AG09309 (cell line): Measurements from ENCODE around the gene SLC29A3.

Experiments
- DNase-seq: peaks from one replicate; pipeline ENCODE4 v3.0.0-alpha.2; 2010; ENCODE audit warnings: low read depth
- H3K4me3 ChIP-seq: 2 replicates; pipeline ENCODE4 v1.5.1; 2011; ENCODE audit warnings: mild to moderate bottlenecking, low read depth, low read length, moderate library complexity; ENCODE audit not compliant: control insufficient read depth
- TF ChIP-seq, protein P1 (sequence below): IDR thresholded peaks from 2 replicates; pipeline ENCODE4 v1.5.1; 2011; ENCODE audit warnings: mild to moderate bottlenecking, low read depth, low read length, inconsistent platforms; ENCODE audit not compliant: insufficient read depth, control insufficient read depth; ENCODE audit errors: missing control alignments

The SLC29A3 gene

DNA sequence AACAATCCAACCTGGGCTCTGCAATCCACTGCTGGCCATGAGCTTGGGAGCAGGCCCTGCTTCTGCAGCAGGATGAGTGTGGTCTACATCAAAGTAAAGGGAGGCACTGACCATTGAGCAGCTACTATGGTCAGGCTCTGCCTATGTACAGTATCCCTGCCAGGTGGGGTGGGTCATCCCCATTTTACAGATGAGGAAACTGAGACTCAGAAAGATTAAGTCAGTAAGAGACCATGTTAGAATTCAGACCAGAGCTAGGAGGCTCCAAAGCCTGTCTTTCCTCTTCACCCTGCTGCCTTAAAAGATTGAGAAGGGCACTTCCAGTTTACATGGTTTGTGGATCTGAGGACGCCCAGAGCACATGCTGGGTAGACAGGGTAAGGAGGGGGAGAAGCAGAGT is 50.5 kb downstream of the SLC29A3 start:
- TF ChIP-seq, protein P1, sequence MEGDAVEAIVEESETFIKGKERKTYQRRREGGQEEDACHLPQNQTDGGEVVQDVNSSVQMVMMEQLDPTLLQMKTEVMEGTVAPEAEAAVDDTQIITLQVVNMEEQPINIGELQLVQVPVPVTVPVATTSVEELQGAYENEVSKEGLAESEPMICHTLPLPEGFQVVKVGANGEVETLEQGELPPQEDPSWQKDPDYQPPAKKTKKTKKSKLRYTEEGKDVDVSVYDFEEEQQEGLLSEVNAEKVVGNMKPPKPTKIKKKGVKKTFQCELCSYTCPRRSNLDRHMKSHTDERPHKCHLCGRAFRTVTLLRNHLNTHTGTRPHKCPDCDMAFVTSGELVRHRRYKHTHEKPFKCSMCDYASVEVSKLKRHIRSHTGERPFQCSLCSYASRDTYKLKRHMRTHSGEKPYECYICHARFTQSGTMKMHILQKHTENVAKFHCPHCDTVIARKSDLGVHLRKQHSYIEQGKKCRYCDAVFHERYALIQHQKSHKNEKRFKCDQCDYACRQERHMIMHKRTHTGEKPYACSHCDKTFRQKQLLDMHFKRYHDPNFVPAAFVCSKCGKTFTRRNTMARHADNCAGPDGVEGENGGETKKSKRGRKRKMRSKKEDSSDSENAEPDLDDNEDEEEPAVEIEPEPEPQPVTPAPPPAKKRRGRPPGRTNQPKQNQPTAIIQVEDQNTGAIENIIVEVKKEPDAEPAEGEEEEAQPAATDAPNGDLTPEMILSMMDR = no peak
- H3K4me3 ChIP-seq = no peak overlapping the region
- no peak for DNase-seq

DNA sequence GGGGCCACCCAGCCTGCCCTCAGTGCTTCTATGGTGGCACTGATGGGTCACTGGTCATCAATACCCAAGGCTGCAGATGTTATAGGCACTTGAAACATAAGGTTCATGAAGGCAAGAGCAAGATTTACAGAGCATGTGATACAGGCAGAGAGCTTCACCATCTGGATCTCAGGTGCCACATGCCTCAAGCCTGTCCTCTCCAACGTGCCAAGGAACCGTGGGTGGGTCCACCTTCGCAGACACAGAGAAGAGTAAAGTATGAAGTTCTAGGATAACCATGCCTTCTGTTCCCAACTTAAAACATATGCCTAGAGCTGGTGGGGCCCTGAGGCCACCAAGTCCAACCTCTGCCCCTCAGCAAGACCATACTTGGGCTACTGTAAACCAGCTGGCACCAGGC is 51.0 kb downstream of the SLC29A3 start:
- no peak for DNase-seq
- TF ChIP-seq, protein P1 = no peak
- no peak overlapping the region for H3K4me3 ChIP-seq

DNA sequence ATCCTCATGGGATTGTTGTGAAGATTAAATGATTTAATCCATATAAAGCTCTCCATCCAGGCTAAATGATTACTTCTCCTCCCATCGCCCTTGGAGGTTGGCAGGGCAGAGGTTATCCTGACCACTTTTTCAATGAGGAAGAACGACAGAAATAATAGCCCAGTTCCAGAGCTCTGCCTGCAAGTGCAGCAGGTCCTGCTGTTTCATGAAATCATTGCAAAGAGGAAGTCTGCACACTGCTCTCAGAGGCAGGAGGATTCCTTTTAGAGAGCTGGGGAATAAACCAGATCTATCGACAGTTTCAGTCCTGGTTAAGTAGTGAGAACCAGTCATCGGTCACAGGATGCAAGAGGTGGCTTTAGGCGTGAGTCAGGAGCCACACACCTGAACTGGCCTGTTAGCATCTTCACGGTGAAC is 52.7 kb downstream of the SLC29A3 start:
- TF ChIP-seq, protein P1 = no peak
- H3K4me3 ChIP-seq = no peak overlapping the region
- no peak for DNase-seq

DNA sequence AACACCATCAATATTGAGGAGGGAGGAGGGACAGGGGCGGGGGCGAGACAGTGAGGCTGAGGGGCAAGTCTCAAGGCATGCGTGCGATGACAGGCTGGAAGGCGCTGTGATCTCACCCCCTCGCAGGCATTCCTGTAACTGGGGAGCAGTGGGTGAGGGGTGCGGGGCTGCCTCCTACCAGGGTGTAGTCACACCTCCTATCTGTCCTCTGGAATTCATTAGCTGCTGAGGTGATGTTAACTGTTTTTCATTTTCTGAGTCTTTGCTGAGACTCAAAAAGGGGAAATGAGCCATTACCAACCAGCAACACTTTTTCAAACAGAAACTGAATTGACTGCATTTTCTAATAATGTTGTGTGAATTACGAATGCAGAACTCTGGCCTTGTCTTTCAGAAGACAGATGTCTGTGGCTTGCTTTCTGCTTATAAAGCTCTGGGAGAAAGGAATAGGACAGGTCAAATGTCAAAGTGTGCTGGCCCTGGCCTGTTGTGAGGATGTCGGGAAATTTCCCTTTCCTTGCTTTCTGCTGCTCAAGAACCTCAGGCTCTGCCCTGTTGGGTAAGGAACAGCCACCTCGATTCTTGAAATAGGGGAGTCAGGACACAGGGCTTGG is 53.9 kb downstream of the SLC29A3 start:
- no peak for DNase-seq
- TF ChIP-seq, protein P1 = no peak
- H3K4me3 ChIP-seq = no peak overlapping the region

DNA sequence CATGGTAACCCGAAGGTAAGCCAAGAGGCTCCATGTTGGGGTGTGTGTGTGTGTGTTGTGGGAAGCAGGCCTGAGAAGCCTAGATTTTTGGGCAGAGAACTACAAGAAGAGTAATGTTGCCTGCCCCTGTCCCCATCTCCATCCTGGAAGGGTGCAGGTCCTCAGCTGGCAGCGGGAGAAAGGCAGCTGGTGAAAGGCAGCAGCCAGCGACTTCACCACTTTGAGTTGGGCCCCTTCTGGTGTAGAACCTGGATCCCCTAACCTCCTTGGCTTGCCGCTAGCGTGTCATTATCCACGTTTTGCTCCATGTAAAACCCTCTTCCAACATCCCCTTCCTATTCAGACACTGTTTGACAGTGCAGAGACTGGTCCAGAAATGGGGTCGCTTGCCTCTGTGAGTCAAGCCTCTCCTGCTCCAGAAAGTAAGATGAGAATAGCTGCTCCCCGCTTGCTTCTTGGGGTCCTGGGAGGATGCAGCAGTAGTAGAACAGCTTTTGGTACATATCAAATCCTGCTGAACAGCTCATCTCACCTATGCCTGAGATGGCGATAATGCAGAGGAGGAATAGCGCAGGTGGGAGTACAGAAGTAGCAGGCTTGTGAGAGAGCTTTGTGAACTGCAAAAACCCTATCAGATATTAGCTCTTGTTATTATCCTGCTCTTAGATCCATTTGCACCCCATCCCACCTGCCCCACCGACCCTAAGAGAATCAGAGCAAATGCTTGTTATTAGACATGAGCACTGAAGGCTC is 55.6 kb downstream of the SLC29A3 start:
- H3K4me3 ChIP-seq = no peak overlapping the region
- no peak for DNase-seq
- TF ChIP-seq, protein P1 = no peak

DNA sequence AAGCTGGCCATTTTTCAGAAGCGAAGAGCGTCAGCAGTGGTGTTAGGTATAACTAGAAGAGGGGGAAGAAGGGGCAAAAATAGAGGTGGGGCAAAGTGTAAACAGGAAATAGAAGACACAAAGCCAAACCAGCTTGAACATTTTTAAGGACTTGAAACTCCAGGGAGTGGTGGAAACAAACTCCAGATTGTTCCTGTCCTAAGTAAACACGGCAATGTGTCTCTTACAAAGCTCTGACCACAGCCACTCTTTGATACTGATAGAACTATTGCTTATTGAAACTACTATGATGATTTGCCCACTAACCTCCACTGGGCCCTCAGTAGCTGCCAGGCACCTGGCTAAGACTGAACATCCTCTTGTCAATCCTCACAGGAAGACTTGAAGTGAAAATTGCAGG is 56.9 kb downstream of the SLC29A3 start:
- TF ChIP-seq, protein P1 = no peak
- no peak for DNase-seq
- no peak overlapping the region for H3K4me3 ChIP-seq
